Measurements from ENCODE around the gene C6orf89.

The C6orf89 gene

DNA sequence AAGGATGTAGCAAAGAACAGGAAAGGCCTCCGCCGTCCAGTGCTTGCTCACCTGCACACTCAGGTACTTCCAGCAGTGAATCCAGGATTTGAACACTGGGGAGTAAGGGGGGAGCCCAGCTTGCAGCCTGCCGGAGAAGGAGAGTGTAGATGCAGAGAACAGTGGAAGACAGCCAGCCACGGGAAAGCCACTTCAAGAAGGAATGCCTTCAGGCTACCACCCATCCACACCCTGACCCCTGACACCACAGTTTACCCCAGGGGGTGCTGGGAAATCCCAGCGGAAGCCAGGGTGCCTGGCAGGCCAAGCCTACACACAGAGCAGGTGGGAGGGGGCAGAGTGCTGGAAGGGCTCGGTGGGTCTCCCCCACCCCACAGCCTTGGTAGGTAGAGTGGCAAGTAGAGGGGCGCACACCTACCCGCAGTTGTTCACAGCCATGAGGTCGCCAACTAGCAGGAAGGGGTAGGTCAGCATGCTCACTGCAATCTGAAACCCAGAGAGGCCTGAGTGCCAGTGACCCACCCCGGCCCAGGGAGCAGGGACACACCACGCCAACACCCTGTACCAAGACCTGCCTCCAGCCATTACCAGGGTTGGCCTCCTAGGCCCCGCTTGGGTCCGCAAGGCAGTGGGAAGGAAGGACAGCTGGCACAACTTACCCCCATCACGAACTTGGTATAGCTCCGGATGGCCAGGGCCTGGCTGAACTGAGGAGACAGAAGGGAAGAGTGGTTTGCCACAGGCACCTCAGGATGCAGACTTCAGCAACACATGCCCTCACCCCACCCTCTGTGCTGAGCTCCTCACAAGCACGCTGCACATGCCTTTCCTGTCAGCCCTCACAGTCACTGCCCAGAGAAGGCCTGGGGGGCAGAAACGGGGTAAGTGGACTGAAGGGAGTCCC, 84.5 kb downstream of the C6orf89 start:
- DNase-seq (ENCODE audit: low spot score), result no peak

DNA sequence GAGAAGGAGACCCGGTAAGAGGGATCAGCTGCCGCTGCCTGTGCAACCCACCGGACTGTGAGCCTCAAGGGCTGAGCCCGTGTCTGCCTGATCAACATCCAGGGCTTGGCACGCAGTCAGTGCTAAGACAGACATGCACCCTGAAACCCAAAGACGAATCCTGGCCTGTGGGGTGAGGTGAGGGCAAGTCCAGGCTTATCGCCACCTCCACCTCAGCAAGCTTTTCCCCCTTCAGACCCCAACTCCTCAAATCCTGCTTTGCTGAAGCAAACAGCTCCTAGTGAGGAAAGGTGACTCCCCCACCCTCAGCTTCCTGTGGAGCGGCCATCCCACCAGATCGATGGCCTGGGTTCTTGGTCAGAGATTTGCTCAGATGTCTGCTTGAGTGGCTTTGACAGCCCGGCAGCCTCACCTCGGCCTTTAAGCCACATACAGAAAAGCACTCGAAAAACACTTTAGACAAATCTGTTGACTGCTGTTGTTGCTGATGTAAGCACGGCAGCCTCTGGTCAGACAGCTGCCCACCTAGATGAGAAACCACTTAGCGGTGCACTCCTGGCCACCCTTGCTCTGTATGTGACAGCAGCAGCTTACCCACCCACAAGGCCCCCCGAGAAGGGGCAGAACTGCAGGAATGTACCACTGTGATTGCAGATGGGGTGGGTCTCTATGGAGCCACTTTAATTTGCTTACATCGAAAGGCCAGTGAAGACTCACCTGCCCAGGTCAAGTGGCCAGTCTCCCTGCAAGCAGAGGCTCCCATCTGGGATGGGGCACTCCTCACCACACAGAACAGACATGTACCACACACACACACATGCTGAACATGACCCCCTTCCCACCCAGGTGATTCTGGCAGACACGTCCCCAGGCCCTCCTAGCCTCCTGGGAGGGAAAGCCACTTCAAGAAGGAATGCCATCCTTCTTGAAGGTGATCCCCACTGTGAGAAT, 85.4 kb downstream of the C6orf89 start:
- DNase-seq (ENCODE audit: low spot score), result no peak

DNA sequence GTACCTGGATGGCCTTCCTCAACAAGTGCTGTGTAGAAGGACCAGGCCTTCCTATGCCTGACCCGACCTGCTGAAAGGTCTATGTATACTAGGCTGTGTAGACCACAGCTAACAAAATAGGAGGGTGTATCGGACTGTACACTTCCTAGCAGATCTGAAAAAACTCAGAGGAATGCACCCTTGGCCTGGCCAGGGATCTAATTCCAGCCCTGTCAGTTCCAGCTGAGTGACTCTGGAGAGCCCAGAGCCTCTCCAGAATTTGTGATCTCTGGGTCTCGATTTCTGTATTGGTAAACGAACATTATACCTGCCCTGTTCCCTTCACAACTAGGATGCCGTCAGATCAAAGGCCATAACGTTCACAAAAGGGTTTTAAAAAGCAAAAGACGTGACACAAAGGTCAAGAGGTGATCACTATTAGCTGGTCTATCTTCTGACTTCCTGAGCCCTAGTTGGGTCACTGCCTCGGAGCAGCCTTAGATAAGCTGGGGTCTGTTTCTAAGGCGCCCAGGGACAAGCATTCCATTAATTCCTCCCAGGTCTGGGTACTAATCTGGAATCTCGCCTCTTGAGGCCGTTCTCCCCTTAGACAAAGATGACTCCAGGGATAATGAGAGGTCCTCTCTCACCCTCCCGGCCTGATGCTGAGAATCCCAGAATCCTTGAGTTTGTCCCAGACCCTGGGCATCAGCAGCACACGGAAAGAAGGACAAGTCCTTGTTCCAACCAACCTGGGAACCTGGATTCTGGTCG, 86.3 kb downstream of the C6orf89 start:
- no peak for DNase-seq (ENCODE audit: low spot score)

DNA sequence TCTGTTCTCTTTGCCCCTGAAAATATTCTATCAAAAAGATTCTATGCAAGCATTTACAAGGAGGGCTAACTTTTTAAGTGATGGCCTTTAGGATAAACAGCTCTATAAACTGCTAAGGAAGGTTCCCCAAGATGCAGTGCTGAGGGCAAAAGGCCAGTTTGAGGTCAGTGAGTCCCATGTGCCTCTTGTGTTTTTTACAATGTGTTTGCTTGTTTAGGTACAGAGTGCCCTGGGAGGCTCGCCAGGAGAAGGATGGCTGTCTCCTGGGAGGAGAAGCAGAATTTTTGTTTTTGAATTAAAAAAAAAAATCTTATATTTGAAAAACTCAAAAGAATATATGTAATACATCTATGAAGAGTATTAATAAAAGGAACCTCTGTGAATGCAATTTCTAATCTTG, 87.4 kb downstream of the C6orf89 start:
- no peak for DNase-seq (ENCODE audit: low spot score)

DNA sequence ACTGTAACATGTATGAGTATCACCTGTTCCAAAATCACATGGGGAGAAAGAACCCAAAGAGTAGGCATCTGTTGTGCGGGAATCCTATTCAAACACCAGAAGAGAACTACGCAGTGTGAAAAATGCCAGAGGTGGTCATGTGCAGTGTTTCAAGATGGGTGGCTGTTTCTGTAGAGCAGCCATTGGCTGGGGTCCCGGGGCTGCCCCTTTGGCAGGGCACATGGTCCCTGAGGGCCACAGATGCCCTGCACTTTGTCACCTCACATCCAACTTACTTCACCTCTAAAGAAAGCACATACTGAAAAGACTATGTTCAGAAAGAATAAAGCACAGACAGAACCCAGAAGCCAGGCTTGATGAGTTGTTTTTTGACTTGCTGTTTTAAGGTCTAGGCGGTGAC, 87.9 kb downstream of the C6orf89 start:
- DNase-seq (ENCODE audit: low spot score), result no peak

DNA sequence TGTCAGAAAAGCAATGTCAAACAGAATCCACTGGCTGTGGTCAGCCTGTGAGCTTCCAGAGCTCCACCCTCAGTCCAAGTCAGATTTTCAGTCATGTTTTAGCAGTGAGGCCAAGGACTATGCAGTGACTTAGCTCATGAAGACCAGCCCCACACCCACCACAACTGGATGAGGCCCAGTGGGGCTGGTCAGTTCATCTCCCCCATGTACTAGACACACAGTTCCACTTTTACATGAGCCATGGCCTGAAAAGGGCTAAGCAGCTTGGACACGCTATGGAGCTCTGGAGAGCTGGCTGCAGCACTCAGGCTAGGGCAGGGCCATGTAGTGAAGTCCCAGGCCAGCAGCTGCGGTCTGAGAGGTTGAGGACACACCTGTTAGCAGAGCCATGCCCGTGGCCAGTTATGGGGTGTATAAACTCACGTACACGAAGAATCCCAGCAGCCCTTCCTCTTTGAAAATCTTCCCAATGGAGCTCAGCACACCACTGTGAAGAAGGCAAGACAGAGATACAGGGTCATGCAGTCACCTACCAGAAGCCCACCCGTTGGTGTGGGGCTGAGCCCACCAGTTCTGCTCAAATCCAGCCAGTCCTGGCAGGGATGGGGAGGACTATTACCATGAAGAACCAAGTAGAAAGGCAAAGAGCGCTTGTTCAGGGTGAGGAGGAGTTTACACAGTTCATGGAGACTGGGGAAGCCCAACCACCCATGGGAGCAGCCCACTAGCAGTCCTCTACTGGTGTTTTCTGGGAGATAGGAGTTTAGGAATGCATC, 89.7 kb downstream of the C6orf89 start:
- DNase-seq (ENCODE audit: low spot score), result no peak

DNA sequence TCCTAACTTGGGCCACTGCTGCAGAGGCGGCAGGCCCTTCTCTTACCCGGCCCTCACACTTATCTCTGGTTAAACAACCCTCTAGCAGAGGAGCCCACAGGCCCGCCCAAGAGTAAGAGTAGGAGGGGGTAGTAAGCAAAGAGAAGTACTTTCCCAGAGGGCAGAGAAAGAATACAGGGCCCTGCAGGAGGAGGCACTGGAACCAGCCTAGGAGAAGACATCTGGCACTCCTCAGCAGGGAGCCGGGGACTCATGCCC, 90.2 kb downstream of the C6orf89 start:
- no peak for DNase-seq (ENCODE audit: low spot score)

DNA sequence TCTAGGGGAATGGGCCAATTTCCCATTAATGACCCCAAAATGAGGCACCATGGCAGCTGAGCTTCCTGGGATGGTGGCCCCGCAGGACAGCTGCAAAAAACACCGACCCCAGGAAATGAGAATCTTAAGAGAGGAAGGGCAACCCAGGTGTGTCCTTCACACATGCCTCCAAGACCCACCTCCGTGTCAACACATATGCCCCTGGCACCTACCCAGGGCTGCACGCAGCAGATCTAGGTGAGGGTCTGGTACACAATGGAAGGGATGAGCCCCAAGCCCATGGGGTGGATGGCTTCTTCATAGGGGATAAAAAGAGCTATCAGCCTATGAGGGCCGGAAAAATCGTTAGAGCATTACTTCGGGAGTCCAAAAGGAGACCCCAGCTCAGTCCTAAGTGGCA, 90.8 kb downstream of the C6orf89 start:
- no peak for DNase-seq (ENCODE audit: low spot score)

DNA sequence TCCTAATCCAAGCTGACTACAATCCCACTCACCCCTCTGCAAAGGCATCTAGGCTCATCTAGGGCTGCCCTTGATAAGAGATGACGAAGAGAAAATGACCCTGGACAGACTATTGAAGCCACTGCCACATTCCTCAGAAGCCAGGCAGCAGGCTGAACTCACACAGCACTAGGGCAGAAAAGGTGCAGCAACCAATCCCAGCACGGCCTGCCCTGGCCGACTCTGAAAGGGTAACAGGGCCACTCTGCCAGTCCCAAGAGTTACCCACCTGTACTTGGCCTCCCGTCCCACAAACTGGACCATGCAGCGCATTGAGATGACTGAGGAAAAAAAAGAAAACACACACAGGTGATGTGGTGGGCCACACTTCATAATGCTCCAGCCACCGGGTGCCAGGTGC, 91.2 kb downstream of the C6orf89 start:
- DNase-seq (ENCODE audit: low spot score), result no peak

DNA sequence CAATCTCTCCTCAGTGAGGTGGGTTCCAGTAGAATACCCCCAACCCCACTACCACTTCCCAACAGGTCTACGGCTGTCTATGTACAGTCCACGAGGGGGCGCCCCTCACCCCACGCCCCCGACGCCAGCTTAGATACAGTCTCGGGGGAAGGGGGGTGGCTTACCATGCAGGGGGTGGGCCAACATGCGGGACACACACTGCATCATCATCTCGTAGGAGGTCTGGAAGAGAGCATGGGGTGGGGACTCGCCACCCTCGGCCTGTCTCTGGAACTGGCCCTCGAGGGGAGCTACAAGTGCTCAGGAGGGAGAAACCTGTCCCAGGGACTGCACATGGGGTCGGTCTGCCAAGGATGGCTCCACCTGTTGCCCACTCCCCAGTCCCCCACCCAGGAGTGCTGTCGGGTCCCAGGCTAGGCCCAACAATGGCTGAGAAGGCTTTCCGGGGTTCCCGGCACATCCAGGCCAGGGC, 91.8 kb downstream of the C6orf89 start:
- no peak for DNase-seq (ENCODE audit: low spot score)
